SW480 (cell line): ENCODE data around the gene TGFB1I1.
"Not testable (repeated sequence)": the region's sequence is repeated elsewhere in the genome, so short reads cannot be mapped to it uniquely, and the experiment has no call there.

Experiments
- DNase-seq: peaks from one replicate; pipeline ENCODE4 v3.0.0-alpha.2; 2016; ENCODE audit warnings: low spot score

TGFB1I1 gene

GRCh38 chr16:31517800-31518402, 45.9 kb downstream of the TGFB1I1 start:
- no peak for DNase-seq

- DNase-seq: no peak
Measured at GRCh38 chr16:31519759-31520431, 47.9 kb downstream of the TGFB1I1 start.

- DNase-seq: no peak
Measured at GRCh38 chr16:31521368-31521767, 49.4 kb downstream of the TGFB1I1 start.

GRCh38 chr16:31522071-31522470, 50.1 kb downstream of the TGFB1I1 start:
- no peak for DNase-seq

GRCh38 chr16:31523768-31524167, 51.8 kb downstream of the TGFB1I1 start:
- DNase-seq: not testable (repeated sequence)

GRCh38 chr16:31525113-31525512, 53.2 kb downstream of the TGFB1I1 start:
- DNase-seq: no peak
